Right renal cortex interstitium (tissue), 3 donors: Measurements from ENCODE around the gene TBC1D16. TPM values are rescaled to one million over a fixed set of nuclear protein-coding genes. Genes with fewer than 3 reads are reported as not detected.

Experiments
- DNase-seq, 3 donors: peaks; one replicate each; pipeline ENCODE4 v3.0.0-alpha.2; 2013; ENCODE audit warnings: low read depth in 3 of 3, low spot score in 2 of 3
- polyA plus RNA-seq, 3 donors: library from polyadenylated mRNA; unstranded; fragments of 120-200 nt; gene quantifications; one replicate each; pipeline ENCODE4 v1.2.1, GENCODE V29; 2013; ENCODE audit not compliant: insufficient read length in 3 of 3

TBC1D16 gene
- polyA plus RNA-seq, 3 donors = 31.3 to 32.7 (median 31.5) TPM

- no peak for DNase-seq
Observed at GRCh38 chr17:79942591-79943346, 92.9 kb downstream of the TBC1D16 start.

GRCh38 chr17:79942011-79942405, 93.7 kb downstream of the TBC1D16 start:
- DNase-seq = no peak

- no peak for DNase-seq
Observed at GRCh38 chr17:79941088-79942010, 94.3 kb downstream of the TBC1D16 start.

- no peak for DNase-seq
Observed at GRCh38 chr17:79940459-79941087, 95.1 kb downstream of the TBC1D16 start.

- no peak for DNase-seq
Observed at GRCh38 chr17:79939755-79940458, 95.8 kb downstream of the TBC1D16 start.

- DNase-seq = no peak
Observed at GRCh38 chr17:79939094-79939435, 96.6 kb downstream of the TBC1D16 start.

GRCh38 chr17:79938336-79939093, 97.2 kb downstream of the TBC1D16 start:
- DNase-seq = no peak

- DNase-seq = no peak
Observed at GRCh38 chr17:79937391-79938335, 98.0 kb downstream of the TBC1D16 start.

- no peak for DNase-seq
Observed at GRCh38 chr17:79936641-79937381, 98.9 kb downstream of the TBC1D16 start.

- DNase-seq = no peak
Observed at GRCh38 chr17:79936050-79936449, 99.6 kb downstream of the TBC1D16 start.

GRCh38 chr17:79935197-79935885, 100.3 kb downstream of the TBC1D16 start:
- DNase-seq = no peak

GRCh38 chr17:79934653-79934970, 101.1 kb downstream of the TBC1D16 start:
- no peak for DNase-seq

- no peak for DNase-seq
Observed at GRCh38 chr17:79933863-79934652, 101.6 kb downstream of the TBC1D16 start.

GRCh38 chr17:79932451-79933306, 103.0 kb downstream of the TBC1D16 start:
- DNase-seq = no peak

GRCh38 chr17:79931817-79932309, 103.8 kb downstream of the TBC1D16 start:
- DNase-seq = no peak
